Stomach smooth muscle (tissue), 2 donors: ENCODE measurements around the gene GTF2I.
"Not testable (repeated sequence)": the region's sequence is repeated elsewhere in the genome, so short reads cannot be mapped to it uniquely, and the experiment has no call there.

Source experiments
- H3K27ac ChIP-seq: one replicate; pipeline ENCODE4 v1.7.0; 2013; ENCODE audit warnings: mild to moderate bottlenecking, low read length, inconsistent platforms
- H3K27me3 ChIP-seq, 2 donors: one replicate each; pipeline ENCODE4 v1.7.0; 2013; ENCODE audit warnings: low read length in 2 of 2; ENCODE audit not compliant: insufficient read depth in 2 of 2, control insufficient read depth in 1 of 2
- H3K36me3 ChIP-seq, 2 donors: one replicate each; pipeline ENCODE4 v1.7.0; 2013; ENCODE audit warnings: low read length in 2 of 2; ENCODE audit not compliant: control insufficient read depth in 2 of 2, insufficient read depth in 2 of 2
- H3K4me1 ChIP-seq: one replicate; pipeline ENCODE4 v1.7.0; 2013; ENCODE audit warnings: low read length; ENCODE audit not compliant: control insufficient read depth, insufficient read depth
- H3K4me3 ChIP-seq, 2 donors: one replicate each; pipeline ENCODE4 v1.7.0; 2013; ENCODE audit warnings: low read length in 2 of 2
- H3K9ac ChIP-seq, 2 donors: one replicate each; pipeline ENCODE4 v1.7.0; 2013; ENCODE audit warnings: low read length in 2 of 2, mild to moderate bottlenecking in 1 of 2
- H3K9me3 ChIP-seq, 2 donors: one replicate each; pipeline ENCODE4 v1.7.0; 2013; ENCODE audit warnings: low read length in 2 of 2; ENCODE audit not compliant: control insufficient read depth in 2 of 2
- donor health status: healthy.
- donor health status: Pancreatic carcinoma.

GTF2I gene

DNA sequence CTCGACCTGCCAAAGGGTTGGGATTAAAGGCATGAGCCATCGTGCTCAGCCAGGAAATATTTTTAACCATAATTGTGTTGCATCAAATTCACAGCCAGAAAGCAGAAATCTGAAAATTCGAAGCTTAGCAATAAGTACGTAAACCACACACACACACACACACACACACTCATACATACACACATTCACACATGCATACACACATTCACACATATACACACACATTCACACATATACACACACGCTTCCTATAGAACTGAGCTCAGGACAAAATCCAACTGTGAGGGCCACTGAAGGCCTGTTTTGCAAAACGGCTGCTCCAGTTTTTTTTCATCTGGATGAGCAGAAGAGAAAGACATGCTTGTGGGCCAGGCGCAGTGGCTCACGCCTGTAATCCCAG is 25.0 kb upstream of the GTF2I start:
- Histone ChIP-seq H3K9me3 (no peaks in the 10 kb centered on the region), H3K9ac (no peak overlapping the region), H3K36me3 (no peaks in the 10 kb centered on the region), H3K27ac (no peak overlapping the region), H3K4me1 (peaks cover 14% of the 10 kb centered on the region), H3K4me3 (no peak overlapping the region), H3K27me3 (no peaks in the 10 kb centered on the region)

DNA sequence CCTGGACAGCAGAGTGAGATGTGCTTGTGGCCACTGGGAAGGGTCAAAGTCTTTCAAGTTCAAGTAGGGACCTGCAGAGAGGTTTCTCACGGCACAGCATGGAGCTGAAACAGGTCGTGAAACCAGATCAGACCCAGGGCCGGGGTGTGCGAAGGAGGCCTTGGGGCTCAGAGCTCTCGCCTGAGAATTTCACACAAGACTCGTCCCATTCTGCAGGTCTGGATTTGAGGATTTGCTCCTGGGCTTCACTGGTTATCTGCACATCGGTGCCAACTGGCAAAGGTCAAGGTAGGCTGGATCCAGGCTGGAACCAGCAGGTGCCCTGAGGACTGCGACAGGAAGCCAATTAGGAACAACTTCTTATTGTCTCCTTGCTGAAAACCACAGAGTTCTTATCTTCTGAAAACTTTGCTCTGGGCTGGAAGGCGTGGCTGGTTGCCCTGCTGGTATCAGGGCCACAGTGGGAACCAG is 24.0 kb upstream of the GTF2I start:
- H3K9ac ChIP-seq: no peak overlapping the region

DNA sequence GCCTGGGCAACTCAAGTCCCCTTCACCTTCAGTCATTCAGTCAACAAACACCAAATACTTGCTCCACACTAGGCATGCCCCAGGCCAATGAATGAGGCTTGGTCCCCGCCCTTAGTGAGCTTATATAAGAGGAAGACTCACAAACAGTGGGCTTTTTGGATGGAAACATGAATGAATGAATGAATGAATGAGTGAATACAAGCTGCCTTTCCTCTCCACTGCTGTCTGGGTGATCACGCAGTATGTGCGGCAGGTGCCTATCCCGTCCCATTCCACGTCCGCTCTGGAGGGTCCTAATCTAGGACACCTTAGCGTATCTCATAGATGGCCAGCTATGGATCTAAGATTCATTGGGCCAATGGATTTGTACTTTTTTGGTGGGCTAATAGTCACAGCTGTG is 19.8 kb upstream of the GTF2I start:
- Histone ChIP-seq H3K27me3 (no peaks in the 10 kb centered on the region), H3K4me3 (no peak overlapping the region), H3K9me3 (no peaks in the 10 kb centered on the region), H3K4me1 (peaks cover 6% of the 10 kb centered on the region), H3K9ac (no peak overlapping the region), H3K36me3 (no peaks in the 10 kb centered on the region), H3K27ac (no peak overlapping the region)

More for the DNA sequence above, 24.0 kb upstream of the GTF2I start:
- no peaks in the 10 kb centered on the region for H3K36me3 ChIP-seq
- H3K9me3 ChIP-seq: no peaks in the 10 kb centered on the region
- H3K27me3 ChIP-seq: no peaks in the 10 kb centered on the region
- peaks cover 6% of the 10 kb centered on the region for H3K4me1 ChIP-seq
- H3K4me3 ChIP-seq: no peak overlapping the region
- H3K27ac ChIP-seq: no peak overlapping the region

DNA sequence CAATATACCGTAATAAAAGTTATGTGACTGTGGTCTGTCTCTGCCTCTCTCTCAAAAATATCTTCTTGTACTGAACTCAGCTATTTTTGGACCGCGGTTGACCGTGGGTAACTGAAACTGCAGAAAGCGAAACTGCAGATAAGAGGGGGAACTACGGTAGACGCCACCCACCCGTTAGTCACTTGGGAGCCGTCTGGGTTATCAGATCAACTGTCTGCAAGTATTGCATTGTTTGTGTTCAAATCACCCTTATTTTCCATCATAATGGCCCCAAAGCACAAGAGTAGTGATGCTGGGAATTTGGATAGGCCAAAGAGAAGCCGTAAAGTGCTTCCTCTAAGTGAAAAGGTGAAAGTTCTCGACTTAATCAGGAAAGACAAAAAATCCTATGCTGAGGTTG is 7.5 kb upstream of the GTF2I start:
- H3K4me1 ChIP-seq, H3K9ac ChIP-seq, H3K9me3 ChIP-seq, H3K36me3 ChIP-seq, H3K27ac ChIP-seq, H3K27me3 ChIP-seq: not testable (repeated sequence)
- H3K4me3 ChIP-seq: peak overlapping the region; percentile 46 to 55

- H3K9ac ChIP-seq, H3K36me3 ChIP-seq, H3K4me3 ChIP-seq, H3K27me3 ChIP-seq, H3K9me3 ChIP-seq, H3K4me1 ChIP-seq, H3K27ac ChIP-seq: not testable (repeated sequence)
Observed at GRCh38 chr7:74650493-74651132, 6.9 kb upstream of the GTF2I start.

DNA sequence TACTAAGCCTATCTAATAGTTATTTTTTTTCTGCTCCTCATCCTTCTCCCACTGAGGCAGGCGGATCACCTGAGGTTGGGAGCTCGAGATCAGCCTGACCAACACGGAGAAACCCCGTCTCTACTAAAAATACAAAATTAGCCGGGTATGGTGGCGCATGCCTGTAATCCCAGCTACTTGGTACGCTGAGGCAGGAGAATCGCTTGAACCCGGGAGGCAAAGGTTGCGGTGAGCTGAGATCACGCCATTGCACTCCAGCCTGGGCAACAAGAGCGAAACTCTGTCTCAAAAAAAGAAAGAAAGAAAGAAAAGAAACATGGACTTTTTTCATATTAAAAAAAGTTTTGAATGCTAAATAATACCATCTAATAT is 6.4 kb upstream of the GTF2I start:
- not testable (repeated sequence) for H3K27ac ChIP-seq, H3K4me1 ChIP-seq, H3K4me3 ChIP-seq, H3K27me3 ChIP-seq, H3K9me3 ChIP-seq, H3K36me3 ChIP-seq, H3K9ac ChIP-seq

GRCh38 chr7:74653686-74654181 is 3.8 kb upstream of the GTF2I start:
- peaks cover 17% of the 10 kb centered on the region for H3K4me1 ChIP-seq
- no peaks in the 10 kb centered on the region for H3K27me3 ChIP-seq
- H3K4me3 ChIP-seq: no peak overlapping the region
- no peak overlapping the region for H3K27ac ChIP-seq
- no peak overlapping the region for H3K9ac ChIP-seq
- H3K36me3 ChIP-seq: no peaks in the 10 kb centered on the region
- H3K9me3 ChIP-seq: no peaks in the 10 kb centered on the region

DNA sequence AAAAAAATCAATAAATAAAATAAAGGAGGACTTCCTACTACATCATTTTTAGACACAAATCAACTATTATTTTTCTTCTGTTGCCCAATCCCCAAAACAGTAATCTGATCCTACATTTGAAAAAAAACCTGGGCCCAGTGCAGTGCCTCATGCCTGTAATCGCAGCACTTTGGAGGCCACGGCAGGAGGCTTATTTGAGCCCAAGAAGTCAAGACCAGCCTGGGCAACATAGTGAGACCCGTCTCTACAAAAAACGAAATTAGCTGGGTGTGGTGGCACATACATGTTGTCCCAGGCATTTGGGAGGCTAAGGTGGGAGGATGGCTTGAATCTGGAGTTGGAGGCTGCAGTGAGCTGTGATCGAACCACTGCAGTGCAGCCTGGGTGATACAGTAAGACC is 2.7 kb upstream of the GTF2I start:
- H3K9ac ChIP-seq: no peak overlapping the region
- peaks cover 22% of the 10 kb centered on the region for H3K4me1 ChIP-seq
- H3K27me3 ChIP-seq: no peaks in the 10 kb centered on the region
- no peaks in the 10 kb centered on the region for H3K9me3 ChIP-seq
- H3K27ac ChIP-seq: no peak overlapping the region
- H3K4me3 ChIP-seq: no peak overlapping the region
- H3K36me3 ChIP-seq: no peaks in the 10 kb centered on the region

DNA sequence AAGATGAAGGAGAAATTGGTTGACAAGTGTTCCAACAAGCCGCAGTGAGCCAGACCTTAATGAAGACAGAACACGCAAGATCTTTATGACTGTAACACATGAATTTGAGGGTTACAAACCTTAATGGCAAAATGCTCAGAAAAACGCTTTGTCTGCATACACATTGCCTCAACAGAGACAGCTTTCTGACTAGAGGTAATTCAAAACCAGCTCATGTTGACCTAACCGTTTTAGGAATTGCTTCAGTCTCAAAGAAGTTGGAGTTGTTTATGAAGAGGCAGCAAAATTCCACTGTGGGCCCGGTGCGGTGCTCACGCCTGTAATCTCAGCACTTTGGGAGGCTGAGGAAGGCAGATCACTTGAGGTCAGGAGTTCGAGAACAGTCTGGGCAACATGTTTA is 2.2 kb upstream of the GTF2I start:
- peak overlapping the region; percentile 64 for H3K27ac ChIP-seq
- no peaks in the 10 kb centered on the region for H3K9me3 ChIP-seq
- peaks cover 27% of the 10 kb centered on the region for H3K4me1 ChIP-seq
- no peaks in the 10 kb centered on the region for H3K36me3 ChIP-seq
- no peak overlapping the region for H3K9ac ChIP-seq
- no peak overlapping the region for H3K4me3 ChIP-seq
- H3K27me3 ChIP-seq: no peaks in the 10 kb centered on the region

- peak overlapping the region; percentile 36 to 55 for H3K9ac ChIP-seq
- H3K27ac ChIP-seq: peak overlapping the region; percentile 64
Observed at GRCh38 chr7:74655768-74656440, 1.6 kb upstream of the GTF2I start.

GRCh38 chr7:74656441-74656836 is 1.1 kb upstream of the GTF2I start:
- H3K9me3 ChIP-seq: no peaks in the 10 kb centered on the region
- peak overlapping the region; percentile 55 to 78 for H3K9ac ChIP-seq
- no peaks in the 10 kb centered on the region for H3K27me3 ChIP-seq
- peaks cover 37% of the 10 kb centered on the region for H3K4me1 ChIP-seq
- peak overlapping the region; percentile 85 to 87 for H3K4me3 ChIP-seq
- H3K36me3 ChIP-seq: no peaks in the 10 kb centered on the region
- H3K27ac ChIP-seq: peak overlapping the region; percentile 87

More at GRCh38 chr7:74655768-74656440, 1.6 kb upstream of the GTF2I start:
- Histone ChIP-seq H3K4me1 (peaks cover 32% of the 10 kb centered on the region), H3K4me3 (peak overlapping the region; percentile 42 to 87), H3K27me3 (no peaks in the 10 kb centered on the region), H3K36me3 (no peaks in the 10 kb centered on the region), H3K9me3 (no peaks in the 10 kb centered on the region)
